MM.1S (cell line): ENCODE measurements around the gene TRPV2.

Experiments used
- CTCF ChIP-seq: fragments of 300-600 bp; sonication (generic); IDR thresholded peaks from 2 replicates; pipeline ENCODE4 v1.5.1; 2016; ENCODE audit warnings: antibody characterized with exemption, low read length, mixed read lengths
- EZH2 ChIP-seq: fragments of 300-600 bp; sonication (generic); optimal IDR thresholded peaks from 2 replicates; pipeline ENCODE3; 2017; ENCODE audit warnings: low read depth, mild to moderate bottlenecking, antibody characterized with exemption, low read length, mixed read lengths
- EZH2phosphoT487 ChIP-seq: fragments of 300-600 bp; sonication (generic); IDR thresholded peaks from 2 replicates; pipeline ENCODE4 v1.6.1; 2018; ENCODE audit warnings: antibody characterized with exemption, low read length

GRCh38 chr17:16442141-16442540 is 26.8 kb downstream of the TRPV2 start:
- TF ChIP-seq EZH2 (no peak), CTCF (no peak), EZH2phosphoT487 (no peak)
